NCI-H2196 treated with DMSO at 0.1 percent for 48 hours (cell line): ENCODE results near the gene FYB1.

ENCODE experiments used
- DNase-seq: peaks from one replicate; lab custom pipeline; 2025; ENCODE audit not compliant: unreplicated experiment; lab: John Stamatoyannopoulos, UW

FYB1 gene

GRCh38 chr5:39164529-39165402 lies 54.6 kb downstream of the FYB1 start:
- no peak for DNase-seq

- DNase-seq: no peak
Measured at GRCh38 chr5:39164016-39164415, 55.3 kb downstream of the FYB1 start.

- DNase-seq: no peak
Measured at GRCh38 chr5:39161578-39161977, 57.8 kb downstream of the FYB1 start.

GRCh38 chr5:39160576-39161213 lies 58.7 kb downstream of the FYB1 start:
- no peak for DNase-seq

GRCh38 chr5:39159811-39160490 lies 59.4 kb downstream of the FYB1 start:
- DNase-seq: no peak

GRCh38 chr5:39158786-39159185 lies 60.6 kb downstream of the FYB1 start:
- no peak for DNase-seq

GRCh38 chr5:39158127-39158593 lies 61.2 kb downstream of the FYB1 start:
- no peak for DNase-seq

- DNase-seq: no peak
Measured at GRCh38 chr5:39157701-39158100, 61.7 kb downstream of the FYB1 start.

GRCh38 chr5:39156082-39156481 lies 63.3 kb downstream of the FYB1 start:
- DNase-seq: no peak

- DNase-seq: no peak
Measured at GRCh38 chr5:39151745-39152144, 67.6 kb downstream of the FYB1 start.

GRCh38 chr5:39149966-39150365 lies 69.4 kb downstream of the FYB1 start:
- DNase-seq: no peak

GRCh38 chr5:39148983-39149534 lies 70.3 kb downstream of the FYB1 start:
- no peak for DNase-seq

- DNase-seq: no peak
Measured at GRCh38 chr5:39146831-39147540, 72.4 kb downstream of the FYB1 start.

- DNase-seq: no peak
Measured at GRCh38 chr5:39143151-39143860, 76.1 kb downstream of the FYB1 start.

- DNase-seq: no peak
Measured at GRCh38 chr5:39140558-39141168, 78.7 kb downstream of the FYB1 start.

GRCh38 chr5:39138892-39139291 lies 80.5 kb downstream of the FYB1 start:
- no peak for DNase-seq

- DNase-seq: no peak
Measured at GRCh38 chr5:39137819-39138451, 81.4 kb downstream of the FYB1 start.

GRCh38 chr5:39137391-39137790 lies 82.0 kb downstream of the FYB1 start:
- no peak for DNase-seq

- DNase-seq: no peak
Measured at GRCh38 chr5:39132792-39133191, 86.6 kb downstream of the FYB1 start.

GRCh38 chr5:39132128-39132447 lies 87.3 kb downstream of the FYB1 start:
- no peak for DNase-seq
